RWPE2 (cell line): Measurements from ENCODE around the gene SKA3.

Experiments used
- ATAC-seq: fragments of 200-7000 bp; cut with Tn5 transposase; 3 replicates; pipeline ENCODE4 v1.9.1; 2021; ENCODE audit warnings: low read depth
- DNase-seq: peaks from one replicate; pipeline ENCODE4 v3.0.0-alpha.2; 2020; ENCODE audit warnings: low spot score
- H3K27ac ChIP-seq: fragments of 450-650 bp; 2 replicates; pipeline ENCODE4 v1.5.1; 2017; ENCODE audit warnings: mild to moderate bottlenecking; ENCODE audit not compliant: poor library complexity, severe bottlenecking
- H3K27me3 ChIP-seq: fragments of 250-450 bp; sonication (Bioruptor Pico); 2 replicates; pipeline ENCODE4 v1.5.1; 2021; ENCODE audit warnings: mild to moderate bottlenecking, moderate library complexity; ENCODE audit not compliant: insufficient read depth, poor library complexity, severe bottlenecking
- H3K36me3 ChIP-seq: fragments of 250-450 bp; sonication (Bioruptor Pico); 2 replicates; pipeline ENCODE4 v1.5.1; 2020; ENCODE audit warnings: low read depth, mild to moderate bottlenecking, moderate library complexity
- H3K4me1 ChIP-seq: fragments of 250-450 bp; sonication (Bioruptor Pico); 2 replicates; pipeline ENCODE4 v1.5.1; 2021; ENCODE audit warnings: mild to moderate bottlenecking, moderate library complexity; ENCODE audit not compliant: insufficient read depth, poor library complexity, severe bottlenecking
- H3K4me3 ChIP-seq: fragments of 250-450 bp; sonication (Bioruptor Pico); 2 replicates; pipeline ENCODE4 v1.5.1; 2021; ENCODE audit warnings: mild to moderate bottlenecking, moderate library complexity; ENCODE audit not compliant: severe bottlenecking
- H3K9me3 ChIP-seq: fragments of 250-450 bp; sonication (Bioruptor Pico); 2 replicates; pipeline ENCODE4 v1.5.1; 2021; ENCODE audit warnings: mild to moderate bottlenecking, moderate library complexity; ENCODE audit not compliant: severe bottlenecking
- CTCF ChIP-seq: fragments of 450-650 bp; IDR thresholded peaks from one replicate; pipeline ENCODE4 v1.5.1; 2017; ENCODE audit warnings: mild to moderate bottlenecking, moderate library complexity; ENCODE audit not compliant: poor library complexity, severe bottlenecking

The SKA3 gene

GRCh38 chr13:21152251-21152899, 24.0 kb downstream of the SKA3 start:
- Histone ChIP-seq H3K4me1 (no peaks in the 10 kb centered on the region), H3K27ac (no peak overlapping the region), H3K36me3 (peaks cover 25% of the 10 kb centered on the region), H3K4me3 (no peak overlapping the region), H3K9me3 (no peaks in the 10 kb centered on the region), H3K27me3 (no peaks in the 10 kb centered on the region)
- 0 out of 3 replicates have a peak, but pooled peaks have one; percentile 17 for ATAC-seq
- no peak for TF ChIP-seq CTCF
- no peak for DNase-seq

- ATAC-seq = no peak
- no peak for DNase-seq
- H3K9me3 ChIP-seq = no peaks in the 10 kb centered on the region
- TF ChIP-seq CTCF = no peak
- H3K27me3 ChIP-seq = no peaks in the 10 kb centered on the region
- H3K27ac ChIP-seq = no peak overlapping the region
- H3K4me3 ChIP-seq = no peak overlapping the region
- H3K36me3 ChIP-seq = peaks cover 37% of the 10 kb centered on the region
- no peaks in the 10 kb centered on the region for H3K4me1 ChIP-seq
Observed at GRCh38 chr13:21150013-21150412, 26.3 kb downstream of the SKA3 start.

GRCh38 chr13:21149568-21149967, 26.8 kb downstream of the SKA3 start:
- Histone ChIP-seq H3K36me3 (peaks cover 32% of the 10 kb centered on the region), H3K4me1 (no peaks in the 10 kb centered on the region), H3K4me3 (no peak overlapping the region), H3K9me3 (no peaks in the 10 kb centered on the region), H3K27ac (no peak overlapping the region), H3K27me3 (no peaks in the 10 kb centered on the region)
- no peak for DNase-seq
- no peak for ATAC-seq
- TF ChIP-seq CTCF = no peak

GRCh38 chr13:21148557-21149258, 27.6 kb downstream of the SKA3 start:
- Histone ChIP-seq H3K4me3 (no peak overlapping the region), H3K27ac (no peak overlapping the region), H3K9me3 (no peaks in the 10 kb centered on the region), H3K36me3 (peaks cover 33% of the 10 kb centered on the region), H3K27me3 (no peaks in the 10 kb centered on the region), H3K4me1 (no peaks in the 10 kb centered on the region)
- no peak for DNase-seq
- TF ChIP-seq CTCF = no peak
- no peak for ATAC-seq

- no peaks in the 10 kb centered on the region for H3K9me3 ChIP-seq
- DNase-seq (no peak), ATAC-seq (no peak)
- H3K27me3 ChIP-seq = no peaks in the 10 kb centered on the region
- no peaks in the 10 kb centered on the region for H3K4me1 ChIP-seq
- TF ChIP-seq CTCF = no peak
- peaks cover 42% of the 10 kb centered on the region for H3K36me3 ChIP-seq
- no peak overlapping the region for H3K27ac ChIP-seq
- H3K4me3 ChIP-seq = no peak overlapping the region
Observed at GRCh38 chr13:21147827-21148226, 28.5 kb downstream of the SKA3 start.
